ENCODE data around the gene LRRC23. TPM values are rescaled to one million over a fixed set of nuclear protein-coding genes. Genes with fewer than 3 reads are reported as not detected.

LRRC23 gene
- total and polyA plus RNA-seq, 9 donors, result 5.7 to 13.7 (median 11.0) TPM

- Histone ChIP-seq H3K4me3 (ENCODE audit: low read length) (no peak overlapping the region), H3K27ac (ENCODE audit: low read length) (no peak overlapping the region), H3K36me3 (ENCODE audit: control insufficient read depth, insufficient read depth, low read length) (no peaks in the 10 kb centered on the region), H3K27me3 (ENCODE audit: control insufficient read depth, insufficient read depth, low read length) (peaks cover 27% of the 10 kb centered on the region), H3K9me3 (replicated peaks; ENCODE audit: control insufficient read depth, low read depth, low read length) (no peaks in the 10 kb centered on the region), H3K4me1 (ENCODE audit: control insufficient read depth, insufficient read depth, low read length) (peaks cover 13% of the 10 kb centered on the region)
- 58% methylated on average over 14 of the region's 14 CpGs for WGBS (ENCODE audit: insufficient coverage)
- DNase-seq, result no peak
These were observed 13.0 kb downstream of the LRRC23 start for GRCh38 chr12:6917491-6918231.

GRCh38 chr12:6919588-6919987 lies 15.0 kb downstream of the LRRC23 start:
- Histone ChIP-seq H3K9me3 (replicated peaks; ENCODE audit: control insufficient read depth, low read depth, low read length) (no peaks in the 10 kb centered on the region), H3K4me1 (ENCODE audit: control insufficient read depth, insufficient read depth, low read length) (peaks cover 17% of the 10 kb centered on the region), H3K4me3 (ENCODE audit: low read length) (no peak overlapping the region), H3K27me3 (ENCODE audit: control insufficient read depth, insufficient read depth, low read length) (peaks cover 11% of the 10 kb centered on the region), H3K36me3 (ENCODE audit: control insufficient read depth, insufficient read depth, low read length) (peaks cover 8% of the 10 kb centered on the region), H3K27ac (ENCODE audit: low read length) (no peak overlapping the region)
- no peak for DNase-seq
- WGBS (ENCODE audit: insufficient coverage), result 6% methylated on average over 2 of the region's 7 CpGs

GRCh38 chr12:6921539-6921938 lies 16.9 kb downstream of the LRRC23 start:
- H3K9me3 ChIP-seq (replicated peaks; ENCODE audit: control insufficient read depth, low read depth, low read length), result no peaks in the 10 kb centered on the region
- no peak overlapping the region for H3K4me3 ChIP-seq (ENCODE audit: low read length)
- H3K36me3 ChIP-seq (ENCODE audit: control insufficient read depth, insufficient read depth, low read length), result peaks cover 8% of the 10 kb centered on the region
- no peak for DNase-seq
- 85% methylated on average over 5 of the region's 7 CpGs for WGBS (ENCODE audit: insufficient coverage)
- no peaks in the 10 kb centered on the region for H3K27me3 ChIP-seq (ENCODE audit: control insufficient read depth, insufficient read depth, low read length)
- H3K4me1 ChIP-seq (ENCODE audit: control insufficient read depth, insufficient read depth, low read length), result peaks cover 29% of the 10 kb centered on the region
- H3K27ac ChIP-seq (ENCODE audit: low read length), result no peak overlapping the region

GRCh38 chr12:6921996-6922946 lies 17.6 kb downstream of the LRRC23 start:
- Histone ChIP-seq H3K27me3 (ENCODE audit: control insufficient read depth, insufficient read depth, low read length) (no peaks in the 10 kb centered on the region), H3K36me3 (ENCODE audit: control insufficient read depth, insufficient read depth, low read length) (peaks cover 8% of the 10 kb centered on the region), H3K27ac (ENCODE audit: low read length) (no peak overlapping the region), H3K9me3 (replicated peaks; ENCODE audit: control insufficient read depth, low read depth, low read length) (no peaks in the 10 kb centered on the region), H3K4me1 (ENCODE audit: control insufficient read depth, insufficient read depth, low read length) (peaks cover 36% of the 10 kb centered on the region), H3K4me3 (ENCODE audit: low read length) (no peak overlapping the region)
- DNase-seq, result no peak
- WGBS (ENCODE audit: insufficient coverage), result 52% methylated on average over 8 of the region's 9 CpGs

- Histone ChIP-seq H3K9me3 (replicated peaks; ENCODE audit: control insufficient read depth, low read depth, low read length) (no peaks in the 10 kb centered on the region), H3K4me3 (ENCODE audit: low read length) (no peak overlapping the region), H3K27ac (ENCODE audit: low read length) (no peak overlapping the region), H3K27me3 (ENCODE audit: control insufficient read depth, insufficient read depth, low read length) (no peaks in the 10 kb centered on the region), H3K36me3 (ENCODE audit: control insufficient read depth, insufficient read depth, low read length) (peaks cover 8% of the 10 kb centered on the region), H3K4me1 (ENCODE audit: control insufficient read depth, insufficient read depth, low read length) (peaks cover 37% of the 10 kb centered on the region)
- WGBS (ENCODE audit: insufficient coverage), result no CpG with 5 or more reads among the region's 10 CpGs
- DNase-seq, result no peak
These were observed 18.5 kb downstream of the LRRC23 start for GRCh38 chr12:6923003-6923732.

- no peaks in the 10 kb centered on the region for H3K9me3 ChIP-seq (replicated peaks; ENCODE audit: control insufficient read depth, low read depth, low read length)
- H3K4me1 ChIP-seq (ENCODE audit: control insufficient read depth, insufficient read depth, low read length), result peaks cover 39% of the 10 kb centered on the region
- WGBS (ENCODE audit: insufficient coverage), result 76% methylated on average over 2 of the region's 6 CpGs
- peak overlapping the region; percentile 3 for H3K27ac ChIP-seq (ENCODE audit: low read length)
- H3K27me3 ChIP-seq (ENCODE audit: control insufficient read depth, insufficient read depth, low read length), result no peaks in the 10 kb centered on the region
- no peak for DNase-seq
- peaks cover 8% of the 10 kb centered on the region for H3K36me3 ChIP-seq (ENCODE audit: control insufficient read depth, insufficient read depth, low read length)
- no peak overlapping the region for H3K4me3 ChIP-seq (ENCODE audit: low read length)
These were observed 19.2 kb downstream of the LRRC23 start for GRCh38 chr12:6923851-6924250.

- 36% methylated on average over 1 of the region's 1 CpG for WGBS (ENCODE audit: insufficient coverage)
- Histone ChIP-seq H3K4me3 (ENCODE audit: low read length) (no peak overlapping the region), H3K4me1 (ENCODE audit: control insufficient read depth, insufficient read depth, low read length) (peaks cover 53% of the 10 kb centered on the region), H3K9me3 (replicated peaks; ENCODE audit: control insufficient read depth, low read depth, low read length) (no peaks in the 10 kb centered on the region), H3K27me3 (ENCODE audit: control insufficient read depth, insufficient read depth, low read length) (no peaks in the 10 kb centered on the region), H3K36me3 (ENCODE audit: control insufficient read depth, insufficient read depth, low read length) (peaks cover 14% of the 10 kb centered on the region), H3K27ac (ENCODE audit: low read length) (peak overlapping the region; percentile 97)
- DNase-seq, result no peak
These were observed 20.6 kb downstream of the LRRC23 start for GRCh38 chr12:6925239-6925539.

- H3K4me3 ChIP-seq (ENCODE audit: low read length), result peak overlapping the region; percentile 70
- H3K4me1 ChIP-seq (ENCODE audit: control insufficient read depth, insufficient read depth, low read length), result peaks cover 55% of the 10 kb centered on the region
- H3K27me3 ChIP-seq (ENCODE audit: control insufficient read depth, insufficient read depth, low read length), result no peaks in the 10 kb centered on the region
- peak; percentile 92 for DNase-seq
- H3K36me3 ChIP-seq (ENCODE audit: control insufficient read depth, insufficient read depth, low read length), result peaks cover 14% of the 10 kb centered on the region
- peak overlapping the region; percentile 97 for H3K27ac ChIP-seq (ENCODE audit: low read length)
- 9% methylated on average over 6 of the region's 8 CpGs for WGBS (ENCODE audit: insufficient coverage)
- H3K9me3 ChIP-seq (replicated peaks; ENCODE audit: control insufficient read depth, low read depth, low read length), result no peaks in the 10 kb centered on the region
These were observed 21.1 kb downstream of the LRRC23 start for GRCh38 chr12:6925540-6926279.

- no peaks in the 10 kb centered on the region for H3K27me3 ChIP-seq (ENCODE audit: control insufficient read depth, insufficient read depth, low read length)
- under 1% methylated on average over 57 of the region's 66 CpGs for WGBS (ENCODE audit: insufficient coverage)
- no peaks in the 10 kb centered on the region for H3K9me3 ChIP-seq (replicated peaks; ENCODE audit: control insufficient read depth, low read depth, low read length)
- peak within 1 kb of the TSS; percentile 97 for H3K27ac ChIP-seq (ENCODE audit: low read length)
- H3K4me1 ChIP-seq (ENCODE audit: control insufficient read depth, insufficient read depth, low read length), result peaks cover 55% of the 10 kb centered on the region
- DNase-seq, result peak; percentile 97
- peak within 1 kb of the TSS; percentile 92 for H3K4me3 ChIP-seq (ENCODE audit: low read length)
- peaks cover 14% of the 10 kb centered on the region for H3K36me3 ChIP-seq (ENCODE audit: control insufficient read depth, insufficient read depth, low read length)
These were observed 22.9 kb downstream of the LRRC23 start, which contains the start of gene ATN1 for GRCh38 chr12:6927379-6928021. TSS of gene ATN1 (plus strand) at chr12:6927959. CDS start at chr12:6934002, 6,043 bp downstream.
